Stimulated activated CD4-positive, alpha-beta T cell treated with anti-CD3 and anti-CD28 coated beads, Interleukin-12 subunit alpha, Interleukin-12 subunit beta, amount 100 ng/mL, for 48 hours (primary cell): ENCODE data around the gene ZMYND8.
A peak's percentile ranks its signal among the peaks of the same experiment; 100 is the strongest.
"Not testable (repeated sequence)": the region's sequence is repeated elsewhere in the genome, so short reads cannot be mapped to it uniquely, and the experiment has no call there.

Source experiments
- DNase-seq, 3 donors: peaks; one replicate each; pipeline ENCODE4 v3.0.0-alpha.2; 2020; ENCODE audit warnings: low read depth in 2 of 3, low spot score in 1 of 3

Gene ZMYND8

DNA sequence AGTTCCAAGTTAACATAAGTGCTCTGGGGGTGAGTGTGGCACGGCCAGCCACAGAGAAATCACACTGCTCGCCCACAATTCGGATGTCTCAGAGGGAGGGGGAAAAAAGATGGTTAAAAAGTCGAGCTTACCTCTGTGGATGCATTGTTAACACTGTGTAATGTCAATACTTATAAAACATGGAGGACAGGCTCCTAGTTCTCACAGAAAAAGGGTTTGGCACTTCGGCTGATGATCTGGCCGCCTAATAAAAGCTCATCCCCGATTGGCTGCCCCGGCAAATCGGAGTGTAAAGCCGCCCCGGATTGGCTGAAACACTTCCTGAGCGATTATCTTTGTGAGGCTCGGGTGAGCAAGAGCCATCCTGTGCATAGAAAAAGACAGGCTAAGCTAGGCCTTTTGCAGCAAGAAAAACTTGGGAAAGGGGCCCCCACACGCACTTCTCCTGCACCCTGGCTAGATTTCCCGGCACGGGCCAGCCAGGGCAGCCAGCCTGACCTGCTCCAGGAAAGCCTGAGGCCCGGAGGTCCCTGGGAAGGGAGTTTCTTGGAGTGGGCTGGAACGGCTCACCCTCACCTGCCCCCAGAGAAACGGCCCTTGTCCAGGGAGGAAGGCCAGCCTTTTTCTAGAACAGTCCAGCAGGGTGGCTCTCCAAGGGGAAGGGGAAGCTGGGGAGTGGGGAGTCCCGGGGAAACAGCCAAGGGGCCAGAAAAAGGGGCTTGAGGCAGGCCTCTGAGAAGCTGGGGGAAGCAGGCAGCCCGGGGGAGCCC is at the start of gene ZMYND8:
Gene ZMYND8, minus strand, starts transcription at position 174 of the 770 bp plus-strand sequence. Its CDS starts 29 bp downstream, at position 145.
- peak; percentile 82 to 100 (median 97) for DNase-seq

DNA sequence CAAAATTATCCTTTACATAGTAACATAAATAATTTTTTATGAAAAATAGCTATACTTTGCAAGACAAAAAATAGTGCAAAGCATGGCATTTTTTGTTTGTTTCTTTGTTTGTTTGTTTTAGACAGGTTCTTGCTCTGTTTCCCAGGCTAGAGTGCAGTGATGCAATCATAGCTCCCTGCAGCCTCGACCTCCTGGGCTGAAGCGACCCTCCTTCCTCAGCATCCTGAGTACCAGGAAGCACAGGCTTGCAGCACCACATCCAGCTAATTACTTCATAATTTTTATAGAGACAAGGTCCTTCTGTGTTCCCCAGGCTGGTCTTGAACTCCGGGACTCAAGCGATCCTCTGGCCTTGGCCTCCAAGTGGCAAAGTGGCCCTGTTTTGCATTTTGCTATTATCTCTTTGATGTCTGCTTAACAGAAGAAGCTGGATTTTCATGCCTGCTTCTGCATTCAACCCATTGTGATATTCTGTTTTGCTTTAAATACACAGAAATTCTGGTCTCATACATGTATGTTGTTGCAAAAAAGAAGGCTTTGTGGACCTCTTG is 49.4 kb upstream of the ZMYND8 start:
- no peak for DNase-seq

DNA sequence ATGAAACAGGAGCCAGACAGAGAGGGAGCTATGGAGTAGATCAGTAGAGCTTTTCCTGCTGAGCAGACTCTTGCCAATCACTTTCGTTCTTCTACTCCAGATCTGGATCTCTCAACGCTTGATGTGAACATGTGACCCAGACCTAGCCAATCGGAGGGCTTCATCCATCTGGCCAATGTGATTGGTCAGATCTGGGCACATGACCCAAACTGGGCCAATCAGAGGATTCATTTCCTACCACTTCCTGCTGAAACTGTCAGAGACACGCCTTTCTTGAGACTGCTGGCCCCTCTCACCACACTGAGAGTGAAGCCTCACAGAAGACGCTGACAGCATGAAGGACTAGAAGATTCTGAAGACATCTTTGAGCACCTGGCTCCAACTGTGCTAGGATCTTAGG is 44.2 kb upstream of the ZMYND8 start:
- DNase-seq: no peak

DNA sequence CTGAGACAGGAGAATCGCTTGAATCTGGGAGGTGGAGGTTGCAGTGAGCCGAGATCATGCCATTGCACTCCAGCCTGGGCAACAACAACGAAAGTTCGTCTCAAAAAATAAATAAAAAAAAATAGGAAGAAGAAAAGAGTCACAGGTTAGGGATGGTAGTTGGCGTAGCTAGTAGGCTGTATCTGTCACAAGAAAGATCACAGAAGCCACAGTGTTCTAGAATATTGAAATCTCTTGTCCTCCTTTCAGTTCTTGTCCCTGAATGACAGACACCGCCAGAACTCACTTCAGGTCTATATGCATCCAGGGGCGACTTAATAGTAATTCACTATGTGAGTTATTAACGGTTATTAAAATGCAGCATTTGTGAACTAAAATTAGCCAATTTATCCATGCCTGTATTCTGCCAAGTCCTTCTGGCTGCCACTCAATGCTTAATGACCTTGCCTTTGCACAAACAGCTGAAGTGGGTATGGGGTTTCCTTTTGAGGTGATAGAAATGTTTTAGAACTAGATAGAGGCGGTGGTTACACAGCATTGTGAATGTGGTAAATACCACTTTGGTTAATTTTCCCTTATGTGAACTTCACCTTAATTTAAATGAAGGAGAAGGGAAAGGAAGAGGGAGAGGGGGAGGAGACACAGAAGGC is 41.3 kb upstream of the ZMYND8 start:
- no peak for DNase-seq

DNA sequence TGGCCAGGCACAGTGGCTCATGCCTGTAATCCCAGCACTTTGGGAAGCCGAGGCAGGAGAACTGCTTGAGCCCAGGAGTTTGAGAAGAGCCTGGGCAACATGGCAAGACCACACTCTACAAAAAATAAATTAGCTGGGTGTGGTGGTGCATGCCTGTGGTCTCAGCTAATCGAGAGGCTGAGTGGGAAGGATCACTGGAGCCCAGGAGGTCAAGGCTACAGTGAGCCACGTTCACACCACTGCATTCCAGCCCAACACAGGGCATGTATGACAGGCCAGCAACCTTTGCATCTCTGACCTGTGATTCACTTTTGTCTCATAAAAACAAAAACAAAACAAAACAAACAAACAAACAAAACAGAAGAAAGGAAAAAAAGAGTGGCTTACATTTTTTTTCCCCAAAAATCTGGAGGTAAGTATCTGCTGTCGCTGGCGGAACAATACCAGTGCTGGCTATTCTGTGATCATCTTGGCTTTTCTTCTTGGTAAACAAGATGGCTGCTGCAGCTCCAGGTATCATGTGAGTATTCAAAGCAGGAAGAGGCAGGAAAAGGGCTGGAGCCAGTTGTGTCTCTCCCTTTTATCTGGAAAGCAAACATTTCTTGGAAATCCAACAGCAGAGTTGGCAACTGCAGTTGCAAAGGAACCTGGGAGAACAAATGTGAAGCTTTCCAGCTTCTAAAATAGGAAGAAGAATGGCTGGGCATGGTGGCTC is 40.4 kb upstream of the ZMYND8 start:
- DNase-seq: no peak

DNA sequence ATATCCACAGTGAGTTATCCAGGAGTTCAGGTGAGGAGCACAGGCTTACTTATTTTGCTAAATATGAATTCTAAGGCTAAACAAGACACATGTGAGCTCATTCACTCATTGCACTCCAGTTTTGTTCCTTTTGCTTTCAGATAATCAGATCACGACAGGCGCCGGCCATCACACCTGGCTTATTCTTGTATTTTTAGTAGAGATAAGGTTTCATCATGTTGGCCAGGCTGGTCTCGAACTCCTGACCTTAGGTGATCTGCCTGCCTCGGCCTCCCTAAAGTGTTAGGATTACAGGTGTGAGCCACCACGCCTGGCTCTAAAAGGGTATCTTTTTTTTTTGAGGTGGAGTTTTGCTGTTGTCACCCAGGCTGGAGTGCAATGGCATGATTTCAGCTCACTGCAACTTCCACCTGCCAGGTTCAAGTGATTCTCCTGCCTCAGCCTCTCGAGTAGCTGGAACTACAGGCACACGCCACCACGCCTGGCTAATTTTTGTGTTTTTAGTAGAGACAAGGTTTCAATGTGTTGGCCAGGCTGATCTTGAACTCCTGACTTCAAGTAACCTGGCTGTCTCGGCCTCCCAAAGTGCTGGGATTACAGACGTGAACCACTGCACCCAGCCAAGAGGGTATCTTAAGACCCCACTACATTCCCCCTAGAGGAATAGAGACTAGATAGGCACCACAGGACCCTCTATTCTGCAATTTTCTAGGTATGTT is 37.5 kb upstream of the ZMYND8 start:
- DNase-seq: not testable (repeated sequence)

DNA sequence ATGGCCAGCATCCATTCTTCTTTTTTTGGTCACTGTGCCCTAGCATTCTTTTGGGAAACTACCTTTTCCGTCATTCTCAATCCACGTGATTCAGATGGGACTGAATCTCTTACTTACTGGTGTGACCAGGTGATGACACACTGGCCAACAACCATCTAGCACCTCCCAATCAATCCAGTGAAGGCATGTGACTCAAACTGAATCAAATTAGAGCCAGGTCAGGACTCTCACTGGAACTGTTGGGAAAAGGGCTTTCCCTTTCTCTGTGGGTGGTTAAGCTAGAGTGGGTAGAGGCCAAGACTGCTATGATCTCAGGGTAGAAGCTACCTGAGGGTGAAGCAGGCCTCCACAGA is 36.2 kb upstream of the ZMYND8 start:
- no peak for DNase-seq

DNA sequence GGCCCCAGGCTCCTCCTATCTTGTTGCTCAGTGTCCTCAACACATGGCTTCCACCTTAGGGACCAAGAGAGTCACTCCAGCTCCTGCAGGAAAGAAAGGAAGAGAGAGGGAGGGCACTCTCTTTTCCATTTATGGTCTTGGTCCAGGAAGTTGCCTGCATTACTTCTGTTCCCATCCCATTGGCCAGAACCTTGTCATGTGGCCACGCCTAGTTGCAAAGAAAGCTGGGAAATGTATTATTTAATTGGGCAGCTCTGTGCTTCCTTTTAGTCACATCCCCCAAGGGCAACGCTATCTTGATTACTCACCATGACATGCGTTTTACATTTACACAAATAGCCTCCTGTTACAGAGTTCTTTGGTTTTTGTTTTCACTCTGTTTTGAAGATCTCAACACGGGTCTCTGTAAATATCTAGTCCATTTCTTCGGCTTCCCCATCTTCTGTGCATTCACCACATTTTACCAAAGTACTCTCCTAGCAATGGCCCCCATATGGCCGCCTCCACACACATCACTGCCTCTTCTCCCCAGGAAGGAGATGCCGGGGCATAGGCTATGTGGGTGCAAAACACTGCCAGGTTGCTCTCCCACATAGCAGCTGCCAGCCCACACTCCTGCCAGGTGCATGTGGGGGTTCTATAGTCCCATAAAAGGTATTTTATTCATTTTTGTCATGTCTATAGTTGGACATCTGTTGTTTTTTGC is 35.7 kb upstream of the ZMYND8 start:
- DNase-seq: no peak

DNA sequence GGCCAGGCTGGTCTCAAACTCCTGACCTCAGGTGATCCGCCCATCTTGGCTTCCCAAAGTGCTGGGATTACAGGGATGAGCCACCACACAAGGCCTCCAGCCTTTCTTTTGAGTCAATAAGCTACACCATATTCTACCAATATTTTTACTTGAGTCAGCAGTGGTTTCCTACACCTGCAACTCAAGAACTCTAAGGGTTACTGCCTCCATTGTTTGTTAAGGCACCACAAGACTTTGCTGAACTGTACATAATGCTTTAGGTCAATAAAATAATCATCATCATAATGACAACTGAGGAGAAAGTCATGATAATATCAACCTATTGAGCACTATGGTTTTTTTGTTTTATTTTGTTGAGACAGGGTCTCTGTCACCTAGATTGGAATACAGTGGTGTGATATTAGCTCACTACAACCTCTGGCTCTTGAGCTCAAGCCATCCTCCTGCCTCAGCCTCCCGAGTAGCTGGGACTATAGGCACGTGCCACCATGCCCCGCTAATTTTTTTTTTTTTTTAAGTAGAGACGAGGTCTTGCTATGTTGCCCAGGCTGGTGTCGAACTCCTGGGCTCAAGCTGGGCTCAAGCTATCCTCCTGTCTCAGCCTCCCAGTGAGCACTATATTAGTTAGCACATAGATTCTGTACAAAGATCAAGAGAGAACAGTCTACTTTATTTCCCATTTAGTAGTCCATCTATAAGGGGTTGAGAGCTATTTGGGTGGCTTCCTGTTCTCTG is 34.9 kb upstream of the ZMYND8 start:
- no peak for DNase-seq

DNA sequence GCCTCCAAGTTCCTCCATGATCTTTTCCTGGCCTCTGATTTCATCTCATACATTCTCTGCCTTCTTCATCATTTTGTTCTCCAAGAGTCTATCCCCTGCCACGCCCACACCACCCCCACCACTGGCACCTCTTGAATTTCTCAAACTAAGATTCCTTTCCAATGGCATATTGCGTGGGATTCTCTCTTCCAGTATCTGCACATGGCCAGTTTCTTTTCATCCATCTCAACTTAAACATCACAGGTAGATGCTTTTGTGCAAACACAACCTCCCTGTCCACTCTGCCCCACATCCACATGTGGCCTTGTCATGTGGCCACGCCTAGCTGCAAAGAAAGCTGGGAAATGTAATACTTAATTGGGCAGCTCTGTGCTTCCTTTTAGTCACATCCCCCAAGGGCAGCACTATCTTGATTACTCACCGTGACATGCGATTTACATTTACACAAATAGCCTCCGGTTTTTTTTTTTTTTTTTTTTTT is 33.4 kb upstream of the ZMYND8 start:
- DNase-seq: no peak

DNA sequence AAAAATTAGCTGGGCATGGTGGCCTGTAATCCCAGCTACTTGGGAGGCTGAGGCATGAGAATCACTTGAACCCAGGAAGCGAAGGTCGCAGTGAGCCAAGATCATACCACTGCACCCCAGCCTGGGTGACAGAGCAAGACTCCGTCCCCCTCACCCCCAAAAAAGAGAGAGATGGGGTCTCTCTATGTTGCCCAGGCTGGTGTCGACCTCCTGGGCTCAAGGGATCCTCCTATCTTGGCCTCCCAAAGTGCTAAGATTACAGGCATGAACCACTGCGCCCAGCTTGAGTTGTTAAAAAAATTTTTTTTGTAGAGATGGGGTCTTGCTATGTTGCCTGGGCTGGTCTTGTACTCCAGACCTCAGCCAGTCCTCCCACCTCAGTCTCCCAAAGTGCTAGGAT is 29.5 kb upstream of the ZMYND8 start:
- not testable (repeated sequence) for DNase-seq

DNA sequence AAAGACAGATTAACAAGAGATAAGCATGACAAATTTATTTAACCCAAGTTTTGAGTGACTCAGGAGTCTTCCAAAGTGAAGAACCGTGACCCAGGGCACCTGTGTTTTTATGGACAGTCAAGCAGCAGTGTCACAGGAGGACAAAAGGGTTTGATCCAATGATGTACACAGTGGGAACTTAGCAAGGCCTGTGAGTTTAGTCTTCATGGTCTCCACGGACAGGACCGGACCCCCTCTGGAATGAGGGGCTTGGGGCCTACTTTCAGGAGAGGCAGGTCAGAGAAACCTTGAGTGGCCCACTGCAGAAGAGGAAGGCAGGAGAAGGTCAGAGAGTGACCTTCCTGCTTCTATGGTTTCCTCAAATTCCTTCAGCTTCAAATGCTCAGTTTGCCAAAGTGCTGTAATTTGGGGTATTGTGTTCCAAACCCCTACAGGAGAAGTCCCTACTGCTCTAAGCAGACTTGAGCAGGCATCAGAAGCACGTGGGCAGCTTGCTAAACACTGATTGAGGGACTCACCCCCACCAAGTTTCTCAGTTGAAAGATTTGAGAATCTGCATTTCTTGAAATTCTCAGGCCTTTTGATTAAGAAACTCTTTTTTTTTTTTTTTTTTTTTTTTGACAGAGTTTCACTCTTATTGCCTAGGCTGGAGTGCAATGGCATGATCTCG is 26.4 kb upstream of the ZMYND8 start:
- no peak for DNase-seq

DNA sequence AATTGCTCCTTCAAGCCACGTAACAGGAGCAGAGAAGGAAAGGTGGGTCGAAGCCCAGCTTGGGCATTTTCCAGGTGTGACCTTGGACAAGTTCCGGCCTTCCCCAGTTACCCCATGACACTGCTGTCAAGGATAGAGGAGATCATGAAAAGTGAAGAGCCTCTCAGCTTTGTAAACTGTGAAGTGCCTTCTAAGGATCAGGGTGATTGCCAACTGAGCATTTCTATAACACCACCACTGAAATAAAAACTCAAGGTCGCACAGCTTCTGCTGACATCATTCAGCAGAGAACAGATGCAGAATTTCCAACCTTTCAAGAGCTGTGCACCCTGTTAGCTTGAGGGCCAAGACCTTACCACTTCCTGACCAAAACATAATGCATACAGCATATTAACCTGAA is 24.0 kb upstream of the ZMYND8 start:
- no peak for DNase-seq

DNA sequence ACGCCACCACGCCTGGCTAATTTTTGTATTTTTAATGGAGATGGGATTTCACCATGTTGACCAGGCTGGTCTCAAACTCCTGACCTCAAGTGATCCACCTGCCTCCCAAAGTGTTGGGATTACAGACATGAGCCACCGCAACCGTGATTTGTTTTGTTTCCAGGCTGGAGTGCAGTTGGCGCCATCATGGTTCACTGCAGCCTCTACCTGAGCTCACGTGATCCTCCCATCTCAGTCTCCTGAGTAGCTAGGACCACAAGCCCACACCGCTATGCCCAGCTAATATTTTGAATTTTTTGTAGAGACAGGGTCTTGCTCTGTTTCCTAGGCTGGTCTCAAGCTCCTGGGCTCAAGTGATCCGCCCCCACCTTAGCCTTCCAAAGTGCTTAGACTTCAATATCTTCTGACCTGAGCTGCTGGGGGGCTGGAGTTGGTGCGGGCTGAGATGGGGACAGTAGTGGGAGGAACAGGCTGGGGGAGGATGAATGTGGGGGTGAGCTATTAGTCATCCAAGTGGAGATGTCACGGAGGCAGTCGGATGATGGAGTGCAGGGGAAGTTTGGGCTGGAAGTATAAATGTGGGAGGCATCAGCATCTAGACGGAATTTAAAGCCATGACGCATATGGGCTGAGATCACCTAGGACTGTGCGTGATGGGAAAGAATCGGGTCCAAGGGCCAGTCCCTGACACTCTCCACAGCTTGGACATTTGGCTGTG is 23.1 kb upstream of the ZMYND8 start:
- no peak for DNase-seq

DNA sequence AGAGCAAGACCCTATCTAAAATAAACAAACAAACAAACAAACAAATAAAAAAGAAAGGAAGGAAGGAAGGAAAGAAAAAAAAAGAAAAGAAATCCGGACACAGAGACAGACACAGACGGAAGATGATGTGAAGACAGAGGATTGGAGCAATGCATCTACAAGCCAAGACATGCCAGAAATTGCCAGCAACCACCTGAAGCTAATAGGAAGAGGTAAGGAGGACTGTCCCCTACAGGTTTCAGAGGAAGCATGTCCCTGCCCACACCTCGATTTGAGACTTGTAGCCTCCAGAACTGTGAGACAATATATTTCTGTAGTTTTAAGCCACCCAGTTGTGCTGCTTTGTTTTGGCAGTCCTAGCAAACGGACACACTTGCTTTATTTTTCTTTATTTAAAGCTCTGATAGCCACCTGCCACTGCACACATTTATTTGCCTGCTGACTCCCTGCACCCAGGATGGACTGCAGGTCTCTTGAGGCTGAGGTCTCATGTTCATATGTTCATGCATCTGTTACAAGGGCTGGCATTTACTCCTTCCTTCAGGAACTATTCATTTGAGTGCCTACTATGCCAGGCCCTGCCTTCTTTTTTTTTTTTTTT is 20.7 kb upstream of the ZMYND8 start:
- no peak for DNase-seq

DNA sequence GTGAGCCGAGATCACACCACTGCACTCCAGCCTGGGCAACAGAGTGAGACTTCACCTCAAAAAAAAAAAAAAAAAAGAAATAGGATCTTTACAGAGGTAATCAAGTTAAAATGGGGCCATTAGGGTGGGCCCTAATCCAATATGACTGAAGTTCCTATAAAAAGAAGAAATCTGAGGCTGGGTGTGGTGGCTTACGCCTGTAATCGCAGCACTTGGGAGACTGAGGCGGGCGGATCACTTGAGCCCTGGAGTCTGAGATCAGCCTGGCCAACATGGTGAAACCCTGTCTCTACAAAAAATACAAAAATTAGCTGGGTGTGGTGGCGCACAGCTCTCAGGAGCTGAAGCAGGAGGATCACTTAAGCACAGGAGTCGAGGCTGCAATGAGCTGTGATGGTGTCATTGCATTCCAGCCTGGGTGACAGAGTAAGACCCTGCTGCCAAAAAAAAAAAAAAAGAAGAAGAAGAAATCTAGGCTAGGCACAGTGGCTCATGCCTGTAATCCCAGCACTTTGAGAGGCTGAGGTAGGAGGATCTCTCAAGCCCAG is 19.7 kb upstream of the ZMYND8 start:
- DNase-seq: not testable (repeated sequence)

DNA sequence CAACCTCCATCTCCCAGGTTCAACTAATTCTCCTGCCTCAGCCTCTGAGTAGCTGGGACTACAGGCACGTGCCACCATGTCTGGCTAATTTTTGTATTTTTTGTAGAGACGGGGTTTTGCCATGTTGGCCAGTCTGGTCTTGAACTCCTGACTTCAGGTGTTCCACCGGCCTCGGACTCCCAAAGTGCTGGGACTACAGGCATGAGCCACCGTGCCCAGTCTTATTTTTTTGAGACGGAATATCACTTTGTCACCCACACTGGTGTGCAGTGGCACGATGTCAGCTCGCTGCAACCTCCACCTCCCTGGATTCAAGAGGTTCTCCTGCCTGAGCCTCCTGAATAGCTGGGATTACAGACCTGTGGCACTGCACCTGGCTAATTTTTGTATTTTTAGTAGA is 17.6 kb upstream of the ZMYND8 start:
- DNase-seq: not testable (repeated sequence)

DNA sequence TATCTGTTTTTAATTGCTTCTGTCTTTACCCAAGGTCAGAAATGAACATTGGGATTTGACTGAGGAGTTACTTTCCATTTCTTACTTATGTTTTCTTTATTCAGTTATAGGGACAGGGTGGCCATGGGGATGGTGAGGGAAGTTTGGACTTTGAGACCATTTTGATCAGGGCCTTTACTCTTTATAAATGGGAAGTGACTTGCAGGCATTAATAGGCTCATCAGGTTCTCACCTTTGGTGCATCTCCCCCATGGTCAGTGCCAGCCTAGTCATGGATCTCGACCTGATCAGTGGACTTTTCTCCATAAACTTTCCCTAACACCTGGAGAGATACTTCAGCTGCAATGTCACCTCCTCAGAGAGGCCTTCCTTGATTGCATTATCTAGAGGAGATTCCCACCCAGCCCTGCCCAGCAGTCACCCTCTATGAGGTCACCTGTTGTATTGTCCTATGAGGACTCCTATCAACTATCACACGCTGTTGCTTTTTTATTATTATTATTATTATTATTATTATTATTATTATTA is 16.8 kb upstream of the ZMYND8 start:
- DNase-seq: no peak
